ENCODE data around the gene NMNAT2. TPM values are rescaled to one million over a fixed set of nuclear protein-coding genes. Genes with fewer than 3 reads are reported as not detected.

The NMNAT2 gene
- total and polyA plus RNA-seq, 2 of the 13 experiments (the other 11 are each of a cell fraction or from before 2014, with no cell fraction given) = not detected

DNA sequence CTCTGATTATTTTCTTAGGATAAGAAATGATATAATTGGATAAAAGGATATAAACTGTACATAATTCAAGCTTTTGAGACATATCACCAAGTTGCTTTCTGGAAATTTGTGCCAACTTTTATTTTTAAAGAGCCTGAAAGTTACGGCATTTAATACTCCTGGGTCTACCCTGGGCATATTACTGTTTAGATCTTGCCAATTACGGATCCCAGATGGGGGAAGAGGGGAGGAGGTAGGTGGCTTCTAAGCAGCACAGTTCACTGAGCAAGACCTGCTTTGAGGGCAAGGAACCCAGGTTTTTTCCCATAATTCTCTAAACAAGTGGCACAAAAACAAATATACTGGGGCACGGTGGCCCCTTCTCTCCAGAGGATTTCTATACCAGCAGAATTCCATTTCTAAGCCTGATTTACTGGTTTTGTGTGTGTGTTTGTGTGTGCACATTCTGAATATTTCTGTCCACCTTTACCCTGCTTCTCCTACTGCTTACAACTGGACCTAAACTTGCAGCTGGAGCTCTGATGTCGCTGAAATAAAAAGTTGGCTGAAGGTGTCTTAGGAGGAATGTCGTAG lies 155.5 kb downstream of the NMNAT2 start:
- ChIA-PET POLR2A (no interaction called here), CTCF (ENCODE audit: low intra/inter-chr PET ratio, low total read pairs) (no interaction called here)
- no TSS peak for BruUV-seq (replicated peaks)
- no peak overlapping the region for H3K4me2 ChIP-seq (ENCODE audit: low read depth, low read length)
- no peaks in the 10 kb centered on the region for H3K36me3 ChIP-seq (replicated peaks in 1 of 2; ENCODE audit: control insufficient read depth in 1 of 2, insufficient read depth in 2 of 2, low read length in 2 of 2)
- no peaks in the 10 kb centered on the region for H3K79me2 ChIP-seq (ENCODE audit: insufficient read depth, low read length)
- no peaks in the 10 kb centered on the region for H3K9me3 ChIP-seq (ENCODE audit: low read length)
- in situ Hi-C loops (cut with HindIII; ENCODE audit: extremely low pct_ligation_motif_present, low pct_unique_long_range_greater_than_20kb) = no loop called here
- WGBS (ENCODE audit: low lambda C conversion rate) = 24% methylated on average over 5 of the region's 5 CpGs
- H3K27ac ChIP-seq (ENCODE audit: extremely low read length, insufficient read depth, low read length) = no peak overlapping the region
- H2AFZ ChIP-seq (ENCODE audit: low read length) = no peak overlapping the region
- intact Hi-C loops (cut with micrococcal nuclease; ENCODE audit: unreplicated experiment) = no loop called here
- FAIRE-seq = no peak
- peaks cover 5 to 43% of the 10 kb centered on the region in 2 experiments; a peak in 4 of 5 replicates for H3K27me3 ChIP-seq (ENCODE audit: control insufficient read depth in 1 of 2, insufficient read depth in 2 of 2, low read length in 2 of 2)
- H3K9ac ChIP-seq (ENCODE audit: insufficient read depth, low read depth, low read length) = no peak overlapping the region
- H3K4me3 ChIP-seq (replicated peaks in 1 of 3; ENCODE audit: insufficient read depth in 1 of 3, low read depth in 2 of 3, low read length in 3 of 3) = no peak overlapping the region
- DNase-seq (ENCODE audit: low spot score) = no peak
- no peaks in the 10 kb centered on the region for H3K4me1 ChIP-seq (ENCODE audit: insufficient read depth, low read length)
- no peaks in the 10 kb centered on the region for H4K20me1 ChIP-seq (ENCODE audit: insufficient read depth, low read length)
- no peak for ATAC-seq
- no peak for TF ChIP-seq BRCA1 (CRISPR knock-in tag; IDR thresholded peaks at IDR 0.05)
- TF ChIP-seq, protein P1, sequence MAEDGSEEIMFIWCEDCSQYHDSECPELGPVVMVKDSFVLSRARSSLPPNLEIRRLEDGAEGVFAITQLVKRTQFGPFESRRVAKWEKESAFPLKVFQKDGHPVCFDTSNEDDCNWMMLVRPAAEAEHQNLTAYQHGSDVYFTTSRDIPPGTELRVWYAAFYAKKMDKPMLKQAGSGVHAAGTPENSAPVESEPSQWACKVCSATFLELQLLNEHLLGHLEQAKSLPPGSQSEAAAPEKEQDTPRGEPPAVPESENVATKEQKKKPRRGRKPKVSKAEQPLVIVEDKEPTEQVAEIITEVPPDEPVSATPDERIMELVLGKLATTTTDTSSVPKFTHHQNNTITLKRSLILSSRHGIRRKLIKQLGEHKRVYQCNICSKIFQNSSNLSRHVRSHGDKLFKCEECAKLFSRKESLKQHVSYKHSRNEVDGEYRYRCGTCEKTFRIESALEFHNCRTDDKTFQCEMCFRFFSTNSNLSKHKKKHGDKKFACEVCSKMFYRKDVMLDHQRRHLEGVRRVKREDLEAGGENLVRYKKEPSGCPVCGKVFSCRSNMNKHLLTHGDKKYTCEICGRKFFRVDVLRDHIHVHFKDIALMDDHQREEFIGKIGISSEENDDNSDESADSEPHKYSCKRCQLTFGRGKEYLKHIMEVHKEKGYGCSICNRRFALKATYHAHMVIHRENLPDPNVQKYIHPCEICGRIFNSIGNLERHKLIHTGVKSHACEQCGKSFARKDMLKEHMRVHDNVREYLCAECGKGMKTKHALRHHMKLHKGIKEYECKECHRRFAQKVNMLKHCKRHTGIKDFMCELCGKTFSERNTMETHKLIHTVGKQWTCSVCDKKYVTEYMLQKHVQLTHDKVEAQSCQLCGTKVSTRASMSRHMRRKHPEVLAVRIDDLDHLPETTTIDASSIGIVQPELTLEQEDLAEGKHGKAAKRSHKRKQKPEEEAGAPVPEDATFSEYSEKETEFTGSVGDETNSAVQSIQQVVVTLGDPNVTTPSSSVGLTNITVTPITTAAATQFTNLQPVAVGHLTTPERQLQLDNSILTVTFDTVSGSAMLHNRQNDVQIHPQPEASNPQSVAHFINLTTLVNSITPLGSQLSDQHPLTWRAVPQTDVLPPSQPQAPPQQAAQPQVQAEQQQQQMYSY (CRISPR knock-in tag; IDR thresholded peaks at IDR 0.05) = no peak
- TF ChIP-seq DMAP1 (CRISPR knock-in tag; IDR thresholded peaks at IDR 0.05) = no peak
- TF ChIP-seq, protein P2, sequence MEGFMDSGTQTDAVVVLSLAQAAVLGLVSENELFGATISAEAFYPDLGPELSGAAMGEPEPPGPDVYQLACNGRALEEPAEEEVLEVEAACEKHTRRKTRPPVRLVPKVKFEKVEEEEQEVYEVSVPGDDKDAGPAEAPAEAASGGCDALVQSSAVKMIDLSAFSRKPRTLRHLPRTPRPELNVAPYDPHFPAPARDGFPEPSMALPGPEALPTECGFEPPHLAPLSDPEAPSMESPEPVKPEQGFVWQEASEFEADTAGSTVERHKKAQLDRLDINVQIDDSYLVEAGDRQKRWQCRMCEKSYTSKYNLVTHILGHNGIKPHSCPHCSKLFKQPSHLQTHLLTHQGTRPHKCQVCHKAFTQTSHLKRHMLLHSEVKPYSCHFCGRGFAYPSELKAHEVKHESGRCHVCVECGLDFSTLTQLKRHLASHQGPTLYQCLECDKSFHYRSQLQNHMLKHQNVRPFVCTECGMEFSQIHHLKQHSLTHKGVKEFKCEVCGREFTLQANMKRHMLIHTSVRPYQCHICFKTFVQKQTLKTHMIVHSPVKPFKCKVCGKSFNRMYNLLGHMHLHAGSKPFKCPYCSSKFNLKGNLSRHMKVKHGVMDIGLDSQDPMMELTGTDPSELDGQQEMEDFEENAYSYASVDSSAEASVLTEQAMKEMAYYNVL (CRISPR knock-in tag; IDR thresholded peaks at IDR 0.05; ENCODE audit: borderline replicate concordance) = no peak
- no peak for TF ChIP-seq TEAD3 (CRISPR knock-in tag; optimal IDR thresholded peaks at IDR 0.05; ENCODE audit: borderline replicate concordance)
- TF ChIP-seq, protein P3, sequence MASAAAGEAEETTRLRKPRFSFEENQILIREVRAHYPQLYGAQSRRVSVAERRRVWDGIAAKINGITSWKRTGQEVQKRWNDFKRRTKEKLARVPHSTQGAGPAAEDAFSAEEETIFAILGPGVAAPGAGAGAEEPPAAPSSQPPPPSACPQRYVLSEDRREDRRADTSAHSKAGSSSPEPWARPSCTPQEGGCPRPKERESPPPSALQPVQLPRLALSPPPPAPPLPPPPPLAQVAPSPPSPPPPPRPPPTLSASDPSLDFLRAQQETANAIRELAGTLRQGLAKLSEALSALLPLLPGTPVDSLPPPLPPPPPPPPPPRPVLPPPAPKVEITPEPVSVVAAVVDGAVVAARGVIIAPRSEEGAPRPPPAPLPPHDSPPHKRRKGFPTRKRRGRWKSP (CRISPR knock-in tag; IDR thresholded peaks at IDR 0.05) = no peak
- no peak for TF ChIP-seq HDAC1 (CRISPR knock-in tag; IDR thresholded peaks at IDR 0.05)
- TF ChIP-seq ZSCAN9 (CRISPR knock-in tag; IDR thresholded peaks at IDR 0.05; ENCODE audit: borderline replicate concordance) = no peak
- no peak for TF ChIP-seq MAF1 (CRISPR knock-in tag; IDR thresholded peaks at IDR 0.05; ENCODE audit: borderline replicate concordance)
- TF ChIP-seq, protein P4, sequence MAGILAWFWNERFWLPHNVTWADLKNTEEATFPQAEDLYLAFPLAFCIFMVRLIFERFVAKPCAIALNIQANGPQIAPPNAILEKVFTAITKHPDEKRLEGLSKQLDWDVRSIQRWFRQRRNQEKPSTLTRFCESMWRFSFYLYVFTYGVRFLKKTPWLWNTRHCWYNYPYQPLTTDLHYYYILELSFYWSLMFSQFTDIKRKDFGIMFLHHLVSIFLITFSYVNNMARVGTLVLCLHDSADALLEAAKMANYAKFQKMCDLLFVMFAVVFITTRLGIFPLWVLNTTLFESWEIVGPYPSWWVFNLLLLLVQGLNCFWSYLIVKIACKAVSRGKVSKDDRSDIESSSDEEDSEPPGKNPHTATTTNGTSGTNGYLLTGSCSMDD (CRISPR knock-in tag; IDR thresholded peaks at IDR 0.05) = no peak
- no peak for TF ChIP-seq ZNF839 (CRISPR knock-in tag; IDR thresholded peaks at IDR 0.05; ENCODE audit: borderline replicate concordance)
- TF ChIP-seq KAT8 (CRISPR knock-in tag; IDR thresholded peaks at IDR 0.05) = no peak
- TF ChIP-seq MED1 (CRISPR knock-in tag; IDR thresholded peaks at IDR 0.05) = no peak
- no peak for TF ChIP-seq SIN3A (IDR thresholded peaks at IDR 0.05; ENCODE audit: borderline replicate concordance, low read depth, low read length)
- no peak for TF ChIP-seq MED8 (CRISPR knock-in tag; IDR thresholded peaks at IDR 0.05; ENCODE audit: insufficient replicate concordance)
- no peak for TF ChIP-seq KDM5B (CRISPR knock-in tag; IDR thresholded peaks at IDR 0.05; ENCODE audit: borderline replicate concordance)
- TF ChIP-seq NRL (CRISPR knock-in tag; IDR thresholded peaks at IDR 0.05; ENCODE audit: borderline replicate concordance) = no peak

Measured in HepG2 (cell line).